DOHH2 (cell line): Measurements from ENCODE around the gene ZNF214.

Experiments used
- H3F3A ChIP-seq: fragments of 200-600 bp; sonication (generic), shearing (Covaris generic); 2 replicates; pipeline ENCODE4 v1.6.0; 2016; ENCODE audit warnings: antibody characterized with exemption, mild to moderate bottlenecking; ENCODE audit not compliant: control insufficient read depth, insufficient read depth
- H3K27ac ChIP-seq: fragments of 200-600 bp; sonication (generic); 2 replicates; pipeline ENCODE4 v1.5.1; 2014; ENCODE audit warnings: low read depth, mild to moderate bottlenecking, low read length, moderate library complexity
- H3K27me3 ChIP-seq: fragments of 200-600 bp; sonication (generic); 2 replicates; pipeline ENCODE4 v1.6.1; 2014; ENCODE audit warnings: mild to moderate bottlenecking, low read length, mixed read lengths; ENCODE audit not compliant: control insufficient read depth
- H3K36me3 ChIP-seq: fragments of 200-600 bp; sonication (generic); 2 replicates; pipeline ENCODE4 v1.6.1; 2014; ENCODE audit warnings: mild to moderate bottlenecking, low read length, moderate library complexity, mixed read lengths; ENCODE audit not compliant: control insufficient read depth
- H3K4me1 ChIP-seq: fragments of 200-600 bp; sonication (generic); 2 replicates; pipeline ENCODE4 v1.6.1; 2014; ENCODE audit warnings: mild to moderate bottlenecking, low read length, mixed read lengths; ENCODE audit not compliant: control insufficient read depth
- H3K4me2 ChIP-seq: fragments of 200-600 bp; sonication (generic); 2 replicates; pipeline ENCODE4 v1.6.0; 2014; ENCODE audit warnings: mild to moderate bottlenecking, low read length, moderate library complexity
- H3K4me3 ChIP-seq: fragments of 200-600 bp; sonication (generic); 2 replicates; pipeline ENCODE4 v1.5.1; 2014; ENCODE audit warnings: mild to moderate bottlenecking, low read length, mixed read lengths
- H3K79me2 ChIP-seq: fragments of 200-600 bp; sonication (generic); 2 replicates; pipeline ENCODE4 v1.6.1; 2014; ENCODE audit warnings: mild to moderate bottlenecking, low read length, mixed read lengths; ENCODE audit not compliant: control insufficient read depth
- H3K9me2 ChIP-seq: fragments of 200-600 bp; sonication (generic); replicated peaks from 2 replicates; pipeline ENCODE4 v1.6.1; 2014; ENCODE audit warnings: mild to moderate bottlenecking, low read length, mixed read lengths; ENCODE audit not compliant: control insufficient read depth
- H3K9me3 ChIP-seq: fragments of 200-600 bp; sonication (generic); 2 replicates; pipeline ENCODE4 v1.6.1; 2014; ENCODE audit warnings: antibody characterized with exemption, low read length, mixed read lengths; ENCODE audit not compliant: control insufficient read depth, insufficient read depth
- H4K20me1 ChIP-seq: fragments of 200-600 bp; sonication (generic); 2 replicates; pipeline ENCODE4 v1.6.0; 2014; ENCODE audit warnings: low read depth, mild to moderate bottlenecking, antibody characterized with exemption, low read length, moderate library complexity; ENCODE audit not compliant: control insufficient read depth, insufficient read depth
- EZH2phosphoT487 ChIP-seq: fragments of 200-600 bp; sonication (generic); IDR thresholded peaks from 2 replicates; pipeline ENCODE4 v1.6.1; 2017; ENCODE audit warnings: borderline replicate concordance, mild to moderate bottlenecking, antibody characterized with exemption, low read length, moderate library complexity, mixed read lengths
- TF ChIP-seq, protein P1 (sequence below): fragments of 200-600 bp; sonication (generic); IDR thresholded peaks from one replicate; pipeline ENCODE4 v1.5.1; 2014; ENCODE audit warnings: antibody characterized with exemption, mild to moderate bottlenecking, low read depth, low read length; ENCODE audit not compliant: poor library complexity, severe bottlenecking

ZNF214 gene

DNA sequence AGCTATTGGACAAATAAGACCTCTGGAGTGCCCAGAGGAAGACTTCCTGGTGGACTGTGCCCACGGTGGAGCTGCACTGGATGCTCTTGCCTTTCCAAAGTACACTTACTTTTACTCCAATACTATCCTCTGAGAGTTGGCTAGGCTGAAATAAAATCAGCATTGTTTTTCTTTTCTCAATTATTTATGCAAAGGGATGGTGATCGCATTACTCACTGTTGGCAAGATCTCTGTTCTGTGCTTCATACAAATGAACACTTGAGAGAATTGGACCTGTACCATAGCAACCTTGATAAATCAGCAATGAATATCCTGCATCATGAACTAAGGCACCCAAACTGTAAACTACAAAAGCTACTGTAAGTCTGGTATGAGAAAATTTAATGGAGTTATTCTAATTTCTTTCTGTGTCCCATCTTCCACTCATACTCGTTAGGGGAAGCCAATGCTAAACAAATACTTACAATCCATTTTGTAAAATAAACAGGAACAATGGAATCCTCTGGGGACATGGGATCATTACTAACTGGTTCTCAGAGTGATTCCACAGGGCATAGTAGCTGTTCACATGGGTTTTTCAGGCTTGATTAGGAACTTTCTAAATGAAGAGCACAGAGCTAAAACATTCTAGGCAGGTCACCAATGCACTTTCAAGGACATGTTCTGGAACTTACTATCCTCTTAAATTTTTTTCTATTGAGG is 26.5 kb upstream of the ZNF214 start:
- no peaks in the 10 kb centered on the region for H3K9me2 ChIP-seq

DNA sequence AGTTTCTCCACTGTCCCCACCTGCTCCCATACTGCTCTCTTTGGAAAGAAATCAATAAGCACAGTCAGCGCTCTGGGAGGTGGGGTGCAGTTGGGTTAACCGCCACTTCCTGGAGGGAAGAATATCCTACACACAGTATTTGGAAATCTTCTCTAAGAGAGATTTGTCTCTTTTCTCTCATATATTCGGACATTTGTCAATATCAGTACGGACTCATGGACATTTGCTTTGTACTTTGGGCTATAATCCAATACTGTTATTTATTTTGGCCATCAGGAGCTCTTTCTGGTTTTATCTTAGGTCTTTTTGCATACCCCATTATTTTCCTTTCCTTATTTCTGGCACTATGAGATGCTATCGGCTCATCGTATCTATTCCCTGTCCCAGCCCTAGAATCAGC is 13.9 kb upstream of the ZNF214 start:
- Histone ChIP-seq H3K36me3 (no peaks in the 10 kb centered on the region), H4K20me1 (no peaks in the 10 kb centered on the region), H3K27me3 (no peaks in the 10 kb centered on the region), H3K27ac (no peak overlapping the region), H3K9me3 (no peaks in the 10 kb centered on the region), H3K79me2 (no peaks in the 10 kb centered on the region), H3K4me2 (no peak overlapping the region), H3F3A (no peaks in the 10 kb centered on the region), H3K9me2 (no peaks in the 10 kb centered on the region), H3K4me3 (no peak overlapping the region), H3K4me1 (no peaks in the 10 kb centered on the region)
- TF ChIP-seq, protein P1, sequence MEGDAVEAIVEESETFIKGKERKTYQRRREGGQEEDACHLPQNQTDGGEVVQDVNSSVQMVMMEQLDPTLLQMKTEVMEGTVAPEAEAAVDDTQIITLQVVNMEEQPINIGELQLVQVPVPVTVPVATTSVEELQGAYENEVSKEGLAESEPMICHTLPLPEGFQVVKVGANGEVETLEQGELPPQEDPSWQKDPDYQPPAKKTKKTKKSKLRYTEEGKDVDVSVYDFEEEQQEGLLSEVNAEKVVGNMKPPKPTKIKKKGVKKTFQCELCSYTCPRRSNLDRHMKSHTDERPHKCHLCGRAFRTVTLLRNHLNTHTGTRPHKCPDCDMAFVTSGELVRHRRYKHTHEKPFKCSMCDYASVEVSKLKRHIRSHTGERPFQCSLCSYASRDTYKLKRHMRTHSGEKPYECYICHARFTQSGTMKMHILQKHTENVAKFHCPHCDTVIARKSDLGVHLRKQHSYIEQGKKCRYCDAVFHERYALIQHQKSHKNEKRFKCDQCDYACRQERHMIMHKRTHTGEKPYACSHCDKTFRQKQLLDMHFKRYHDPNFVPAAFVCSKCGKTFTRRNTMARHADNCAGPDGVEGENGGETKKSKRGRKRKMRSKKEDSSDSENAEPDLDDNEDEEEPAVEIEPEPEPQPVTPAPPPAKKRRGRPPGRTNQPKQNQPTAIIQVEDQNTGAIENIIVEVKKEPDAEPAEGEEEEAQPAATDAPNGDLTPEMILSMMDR = no peak
- no peak for TF ChIP-seq EZH2phosphoT487

More for the DNA sequence above, 26.5 kb upstream of the ZNF214 start:
- Histone ChIP-seq H3K79me2 (no peaks in the 10 kb centered on the region), H3F3A (no peaks in the 10 kb centered on the region), H3K4me2 (no peak overlapping the region), H3K36me3 (no peaks in the 10 kb centered on the region), H3K27ac (no peak overlapping the region), H3K4me3 (no peak overlapping the region), H3K27me3 (no peaks in the 10 kb centered on the region), H3K9me3 (no peaks in the 10 kb centered on the region), H3K4me1 (no peaks in the 10 kb centered on the region), H4K20me1 (no peaks in the 10 kb centered on the region)
- TF ChIP-seq EZH2phosphoT487 = no peak
- TF ChIP-seq, protein P1 = no peak

GRCh38 chr11:7032692-7033091 is 12.5 kb upstream of the ZNF214 start:
- Histone ChIP-seq H3K4me2 (no peak overlapping the region), H4K20me1 (no peaks in the 10 kb centered on the region), H3K9me2 (no peaks in the 10 kb centered on the region), H3F3A (no peaks in the 10 kb centered on the region), H3K27ac (no peak overlapping the region), H3K4me1 (no peaks in the 10 kb centered on the region), H3K4me3 (no peak overlapping the region), H3K36me3 (no peaks in the 10 kb centered on the region), H3K79me2 (no peaks in the 10 kb centered on the region), H3K27me3 (no peaks in the 10 kb centered on the region), H3K9me3 (no peaks in the 10 kb centered on the region)
- TF ChIP-seq, protein P1 = no peak
- no peak for TF ChIP-seq EZH2phosphoT487
